IPS-NIHi11 (cell line): ENCODE data around the gene TRIM46.
A peak's percentile ranks its signal among the peaks of the same experiment; 100 is the strongest.
"Not testable (repeated sequence)": the region's sequence is repeated elsewhere in the genome, so short reads cannot be mapped to it uniquely, and the experiment has no call there.

Source experiments
- DNase-seq: peaks from one replicate; pipeline ENCODE4 v3.0.0; 2012; ENCODE audit warnings: mixed read lengths, low spot score

The TRIM46 gene

GRCh38 chr1:155186794-155187455 is 13.3 kb downstream of the TRIM46 start:
- DNase-seq = no peak

DNA sequence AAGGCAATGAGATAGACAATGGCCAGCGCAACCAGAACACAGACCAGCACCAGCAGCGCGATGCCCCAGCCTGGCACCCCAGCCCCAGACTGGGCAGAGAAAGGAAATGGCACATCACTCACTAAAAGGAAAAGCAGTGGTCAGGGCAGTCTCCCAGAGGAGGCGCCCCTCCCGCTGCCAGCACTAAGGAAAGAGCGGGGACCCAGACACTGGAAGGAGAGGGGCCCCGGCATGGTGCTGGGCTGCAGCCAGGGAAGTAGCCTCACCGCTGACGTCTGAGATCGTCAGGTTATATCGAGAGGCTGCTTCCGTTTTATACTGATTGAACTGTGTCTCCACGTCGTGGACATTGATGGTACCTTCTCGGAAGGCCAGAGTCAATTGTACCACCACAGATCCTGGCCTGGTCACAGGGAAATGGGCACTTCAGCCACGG is 13.8 kb downstream of the TRIM46 start:
- DNase-seq = no peak

DNA sequence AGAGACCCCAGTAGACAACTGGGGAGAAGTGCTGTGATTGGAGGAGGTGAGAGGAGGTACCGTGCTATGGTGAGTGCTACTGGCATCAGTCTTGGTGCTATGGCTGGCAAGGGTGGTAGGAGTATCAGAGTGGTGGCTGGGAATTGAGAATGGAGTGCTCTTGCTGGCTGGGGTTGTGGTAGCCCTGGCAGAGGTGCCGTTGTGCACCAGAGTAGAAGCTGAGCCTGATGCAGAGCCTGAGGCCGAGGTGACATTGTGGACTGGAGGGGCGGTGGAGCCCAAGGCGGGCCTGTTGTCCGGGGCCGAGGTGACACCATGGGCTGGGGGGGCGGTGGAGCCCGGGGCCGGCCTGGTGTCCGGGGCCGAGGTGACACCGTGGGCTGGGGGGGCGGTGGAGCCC is 14.6 kb downstream of the TRIM46 start:
- DNase-seq = no peak

- not testable (repeated sequence) for DNase-seq
These were observed 16.3 kb downstream of the TRIM46 start for GRCh38 chr1:155189926-155190325.

DNA sequence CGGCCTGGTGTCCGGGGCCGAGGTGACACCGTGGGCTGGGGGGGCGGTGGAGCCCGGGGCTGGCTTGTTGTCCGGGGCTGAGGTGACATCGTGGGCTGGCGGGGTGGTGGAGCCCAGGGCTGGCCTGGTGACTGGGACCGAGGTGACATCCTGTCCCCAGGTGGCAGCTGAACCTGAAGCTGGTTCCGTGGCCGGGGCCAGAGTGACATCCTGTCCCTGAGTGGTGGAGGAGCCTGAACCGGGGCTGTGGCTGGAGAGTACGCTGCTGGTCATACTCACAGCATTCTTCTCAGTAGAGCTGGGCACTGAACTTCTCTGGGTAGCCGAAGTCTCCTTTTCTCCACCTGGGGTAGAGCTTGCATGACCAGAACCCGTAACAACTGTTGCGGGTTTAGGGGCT is 18.3 kb downstream of the TRIM46 start:
- DNase-seq = no peak

- DNase-seq = peak; percentile 71
These were observed 19.0 kb downstream of the TRIM46 start for GRCh38 chr1:155192346-155193274.

DNA sequence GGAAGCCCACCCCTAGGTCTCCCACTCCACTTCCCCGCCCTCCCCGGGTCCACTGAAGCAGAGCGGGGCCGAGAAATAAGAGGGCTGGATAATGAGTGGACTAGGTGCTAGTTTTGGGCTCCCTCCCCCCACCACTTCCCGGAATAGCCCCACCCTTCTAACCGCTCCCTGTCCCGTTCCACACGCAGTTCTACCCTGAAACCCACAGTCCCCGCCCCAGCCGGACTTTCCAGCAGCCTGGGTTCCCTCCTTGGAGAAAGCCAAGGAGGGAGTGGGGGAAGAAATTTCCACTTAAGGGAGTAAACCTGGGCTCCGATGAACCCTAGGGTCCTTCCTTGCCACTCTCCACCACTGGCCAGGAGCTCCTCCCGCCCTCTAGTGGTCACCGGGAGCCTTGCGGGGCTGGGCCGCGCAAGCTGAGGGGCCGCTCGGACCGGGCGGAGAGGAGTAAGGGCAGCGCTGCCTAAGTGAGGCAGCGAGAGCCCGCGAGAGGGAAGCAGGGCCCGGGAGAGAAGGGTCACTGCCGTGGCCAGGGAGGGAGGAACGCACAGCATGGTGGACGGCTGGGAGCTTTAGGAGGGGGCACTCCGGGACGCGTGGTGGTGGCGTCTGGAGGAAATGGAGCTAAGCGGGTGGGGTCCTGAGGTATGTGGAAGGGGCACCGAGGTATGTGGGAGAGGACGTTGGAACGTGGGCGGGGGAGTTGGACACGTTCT is 19.8 kb downstream of the TRIM46 start:
- peak; percentile 84 for DNase-seq

DNA sequence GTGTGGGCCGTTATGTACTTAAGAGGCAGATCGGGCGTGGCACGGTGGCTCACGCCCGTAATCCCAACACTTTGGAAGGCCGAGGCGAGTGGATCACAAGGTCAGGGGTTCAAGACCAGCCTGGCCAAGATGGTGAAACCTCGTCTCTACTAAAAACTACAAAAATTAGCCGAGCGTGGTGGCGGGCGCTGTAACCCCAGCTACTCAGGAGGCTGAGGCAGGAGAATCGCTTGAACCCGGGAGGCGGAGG is 20.3 kb downstream of the TRIM46 start:
- not testable (repeated sequence) for DNase-seq

GRCh38 chr1:155195201-155196102 is 21.8 kb downstream of the TRIM46 start:
- DNase-seq = no peak

DNA sequence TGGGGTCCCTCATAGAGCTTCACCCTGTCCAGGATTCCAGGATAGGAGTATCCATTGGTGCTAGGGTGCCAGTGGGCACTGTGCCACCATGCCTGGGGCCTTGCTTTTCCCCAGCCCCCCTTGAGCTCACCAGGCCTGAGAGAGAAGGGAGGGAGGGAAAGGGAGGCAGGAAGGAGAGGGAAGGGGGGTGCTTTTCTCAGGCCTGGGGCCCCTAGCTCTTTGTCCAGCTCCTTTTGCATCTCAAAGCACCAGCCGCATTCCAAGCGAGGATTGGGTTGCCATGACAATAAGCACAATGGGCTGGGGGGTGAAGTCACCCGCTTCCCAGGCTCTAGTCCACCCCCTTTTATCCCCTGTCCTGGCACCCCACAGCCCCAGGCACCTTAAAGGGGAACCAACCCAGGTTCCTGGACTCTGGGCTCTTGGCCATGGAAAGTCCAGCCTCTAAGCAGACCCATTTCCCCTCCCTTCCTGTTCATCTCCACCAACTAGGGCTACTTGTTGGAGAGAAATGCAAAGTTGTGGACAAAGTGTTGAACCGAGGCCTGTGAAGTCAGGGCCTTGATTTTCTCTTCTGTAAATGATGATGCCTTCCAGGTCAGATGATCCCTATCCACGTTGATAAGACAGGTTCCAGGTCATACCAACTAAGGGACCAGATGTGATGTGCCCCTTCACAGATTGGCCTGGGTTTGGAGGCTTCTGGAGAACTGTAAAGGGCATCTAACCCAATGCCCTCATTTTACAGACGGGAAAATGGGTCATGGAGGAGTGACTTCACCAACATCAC is 22.6 kb downstream of the TRIM46 start:
- peak; percentile 84 for DNase-seq

- no peak for DNase-seq
These were observed 23.4 kb downstream of the TRIM46 start for GRCh38 chr1:155196893-155197638.

DNA sequence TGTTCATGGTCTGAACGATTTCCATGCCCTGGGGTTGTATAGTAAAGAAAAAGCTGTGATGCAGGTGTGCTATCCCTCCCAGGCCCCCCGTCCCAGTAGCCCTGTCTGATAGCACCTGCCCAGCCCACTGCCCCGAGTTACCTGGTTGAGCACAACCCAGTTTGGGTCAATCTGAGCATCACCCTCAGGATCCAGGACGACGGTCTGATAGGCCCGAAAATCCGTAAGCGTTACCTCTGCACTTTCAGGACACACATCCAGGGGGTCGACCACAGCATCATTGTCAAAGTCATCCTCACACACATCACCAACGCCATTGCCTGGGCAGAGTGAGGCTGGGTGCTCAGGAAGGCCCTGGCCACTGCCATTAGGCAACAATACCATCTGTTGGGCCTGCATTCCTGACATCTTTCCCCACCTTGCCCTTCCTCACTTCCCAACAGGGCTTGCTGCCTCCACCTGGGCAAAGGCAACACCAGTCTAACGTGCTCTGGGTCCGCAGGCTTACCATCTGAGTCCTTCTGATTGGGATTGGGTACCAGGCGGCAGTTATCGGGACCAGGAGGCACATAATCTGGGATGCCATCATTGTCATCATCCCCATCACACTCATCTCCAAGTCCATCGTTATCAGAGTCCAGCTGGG is 24.4 kb downstream of the TRIM46 start:
- DNase-seq = no peak

GRCh38 chr1:155198547-155198906 is 24.9 kb downstream of the TRIM46 start:
- no peak for DNase-seq

DNA sequence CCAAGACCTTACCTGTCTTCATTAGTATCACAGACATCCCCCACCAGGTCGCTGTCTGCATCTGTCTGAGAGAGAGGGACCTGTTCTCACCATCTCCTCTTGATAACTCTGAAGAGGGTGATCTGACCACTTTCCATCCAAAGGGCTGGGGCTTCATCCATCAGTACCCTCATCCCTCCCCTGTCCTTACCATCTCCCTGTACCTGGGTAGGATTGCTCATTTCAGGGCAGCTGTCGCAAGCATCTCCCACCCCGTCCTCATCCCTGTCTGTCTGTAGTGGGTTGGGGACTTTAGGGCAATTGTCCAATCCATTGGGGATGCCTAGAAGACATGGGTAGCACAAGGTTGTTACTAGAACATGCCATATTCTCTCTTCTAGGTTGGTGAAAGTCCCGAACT is 26.1 kb downstream of the TRIM46 start:
- DNase-seq = no peak

DNA sequence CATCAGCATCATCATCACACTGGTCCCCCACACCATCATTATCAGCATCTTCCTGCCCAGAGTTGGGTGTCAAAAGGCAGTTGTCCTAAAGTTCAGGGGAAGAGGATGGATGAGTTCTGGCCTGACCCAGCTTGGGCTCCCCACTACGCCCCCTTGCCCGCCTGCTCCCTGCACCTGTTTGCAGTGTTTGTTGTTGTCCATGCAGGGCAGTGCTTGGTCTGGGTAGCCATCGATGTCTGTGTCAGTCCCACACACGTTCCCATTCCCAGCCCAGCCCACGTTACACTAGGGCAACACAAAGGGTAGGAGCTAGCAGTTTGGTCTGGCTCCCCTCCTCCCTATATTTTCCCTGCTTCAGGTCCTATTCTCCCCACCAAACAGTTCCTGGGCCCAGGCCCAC is 27.3 kb downstream of the TRIM46 start:
- no peak for DNase-seq

DNA sequence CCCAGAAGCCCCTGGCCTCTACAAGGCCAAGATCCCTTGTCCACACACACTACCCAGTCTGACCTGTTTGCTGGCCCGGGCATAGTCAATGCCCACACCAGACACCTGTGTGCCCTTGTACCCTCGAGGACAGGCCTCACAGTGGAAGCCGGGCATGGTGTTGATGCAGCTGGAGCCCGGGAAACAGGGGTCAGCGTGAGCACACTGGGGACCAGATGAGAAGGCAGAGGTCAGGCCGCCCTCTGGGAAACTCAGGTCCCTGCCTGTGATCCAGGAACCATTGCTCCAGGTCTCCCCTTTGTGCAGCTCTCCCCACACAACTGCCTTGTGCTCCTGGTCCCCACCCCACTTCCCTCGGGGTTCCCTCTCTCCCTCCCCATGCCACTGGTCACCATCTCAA is 28.5 kb downstream of the TRIM46 start:
- no peak for DNase-seq

GRCh38 chr1:155202731-155203515 is 29.3 kb downstream of the TRIM46 start:
- no peak for DNase-seq

DNA sequence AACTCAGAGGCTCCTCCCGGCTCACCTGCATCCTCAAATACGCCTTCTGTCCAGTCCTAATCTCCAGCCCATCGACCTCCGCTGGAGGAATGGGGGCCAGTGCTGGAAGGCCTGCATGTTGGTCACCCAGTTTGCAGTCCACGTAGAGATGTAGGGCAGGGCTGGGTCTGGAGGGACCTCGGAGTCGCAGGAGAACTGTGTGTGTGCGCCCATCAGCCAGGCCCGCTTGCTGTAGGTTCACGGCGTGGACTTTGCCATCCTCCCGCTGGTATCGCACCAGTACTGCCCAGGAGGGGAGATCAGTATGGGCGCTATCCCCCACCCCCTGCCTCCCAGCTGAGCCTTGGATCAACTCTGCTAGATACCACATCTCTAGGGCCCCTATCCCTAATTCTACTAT is 31.4 kb downstream of the TRIM46 start:
- no peak for DNase-seq

DNA sequence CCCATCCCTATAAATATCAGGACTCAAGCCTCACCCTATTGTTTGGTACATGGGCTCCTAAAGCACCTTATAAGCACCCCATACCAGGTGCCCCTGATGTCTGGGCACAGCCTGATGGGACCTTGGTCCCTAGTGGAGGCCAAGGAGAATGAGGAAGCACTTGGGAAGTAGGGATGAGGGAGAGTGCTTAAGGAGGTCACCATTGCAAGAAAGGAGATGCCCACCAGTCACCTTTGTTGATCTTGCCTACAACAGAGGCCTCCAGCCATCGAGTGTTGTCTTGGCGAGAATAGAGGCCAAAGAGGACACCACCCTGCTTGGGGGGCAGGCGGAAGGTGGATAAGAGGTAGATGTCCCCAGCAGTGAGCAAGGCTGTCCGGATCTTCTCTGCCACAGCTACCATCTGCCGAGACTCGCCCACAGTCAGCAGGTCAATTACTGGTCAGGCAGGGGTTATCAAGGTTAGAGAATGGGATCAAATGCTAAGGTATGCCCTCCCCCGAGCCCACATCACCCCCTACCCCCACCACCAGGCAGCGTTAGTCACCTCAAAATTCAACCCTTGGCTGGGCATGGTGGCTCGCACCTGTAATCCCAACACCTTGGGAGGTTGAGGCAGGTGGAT is 32.4 kb downstream of the TRIM46 start:
- no peak for DNase-seq
